H4 (cell line): ENCODE measurements around the gene RPL10. TPM values are rescaled to one million over a fixed set of nuclear protein-coding genes. Genes with fewer than 3 reads are reported as not detected.

Experiments used
- DNase-seq: peaks from one replicate; pipeline ENCODE4 v3.0.0-alpha.2; 2015; ENCODE audit warnings: low spot score
- total RNA-seq: library from RNA; depleted of rRNA; stranded (reverse); fragments of >200 nt; shearing (Covaris generic); gene quantifications from 2 replicates; pipeline ENCODE4 v1.2.3, GENCODE V29; 2014; rRNA removed

RPL10 gene
- total RNA-seq, 1 experiment from 2014 or later = 5,829 TPM

DNA sequence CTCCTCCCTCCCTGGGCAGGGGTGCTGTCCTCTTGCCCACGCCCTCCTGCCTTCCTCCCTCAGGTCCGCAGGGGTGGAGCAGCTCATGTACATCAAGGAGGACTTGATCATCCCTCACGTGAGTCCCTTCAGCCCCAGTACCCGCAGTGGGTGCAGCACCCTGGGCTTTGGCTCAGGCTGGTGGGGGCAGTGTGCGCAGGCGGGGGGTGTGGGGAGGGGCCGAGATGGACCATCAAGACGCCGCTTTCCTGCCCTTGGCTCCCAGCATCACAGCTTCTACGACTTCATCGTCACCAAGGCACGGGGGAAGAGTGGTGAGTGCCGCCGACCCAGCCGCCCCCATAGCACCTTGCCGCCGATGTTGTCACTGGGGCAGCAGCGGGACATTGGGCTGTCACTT, 51.4 kb downstream of the RPL10 start:
- DNase-seq = no peak

DNA sequence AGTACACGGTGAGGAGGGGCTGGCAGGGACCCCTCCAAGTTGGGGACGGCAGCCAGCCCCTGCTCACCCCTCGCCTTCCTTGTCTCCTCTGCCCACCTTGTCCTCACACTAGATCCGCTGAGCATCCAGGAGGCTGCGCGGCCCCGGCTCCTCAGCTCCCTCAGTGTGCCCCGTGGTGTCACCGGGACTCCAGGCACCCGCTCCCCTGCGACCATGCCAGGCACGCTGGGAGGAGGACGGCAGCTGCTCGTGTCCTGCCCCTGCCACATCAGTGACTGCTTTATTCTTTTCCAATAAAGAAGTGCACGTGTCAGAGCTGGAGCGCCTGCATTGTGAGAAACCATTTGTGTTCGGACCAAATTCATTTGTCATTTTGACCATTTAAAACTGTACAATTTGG, 52.1 kb downstream of the RPL10 start:
- no peak for DNase-seq

Other genes starting within 250 kb of the RPL10 start
- not detected in 2 replicates for gene OPN1MW, start 215.8 kb upstream of the RPL10 start, total RNA-seq
- gene OPN1MW2, start 178.6 kb upstream of the RPL10 start, total RNA-seq = not detected in 2 replicates
- gene OPN1MW3, start 140.8 kb upstream of the RPL10 start, total RNA-seq = not detected in 2 replicates
- not detected in 2 replicates for gene TEX28, start 103.3 kb upstream of the RPL10 start, total RNA-seq
- gene TKTL1, start 102.6 kb upstream of the RPL10 start, total RNA-seq = 2.1 TPM in 1 of 2 replicates, not detected in the other
- 409 and 458 TPM in 2 replicates for gene FLNA, start 23.7 kb upstream of the RPL10 start, total RNA-seq
- gene EMD, start 19.1 kb upstream of the RPL10 start, total RNA-seq = 53.3 and 69.3 TPM in 2 replicates
- 19.4 and 21.8 TPM in 2 replicates for gene DNASE1L1, start 10.9 kb downstream of the RPL10 start, total RNA-seq
- 15.1 and 15.3 TPM in 2 replicates for gene TAFAZZIN, start 13.2 kb downstream of the RPL10 start, total RNA-seq
- 60.2 and 69.2 TPM in 2 replicates for gene ATP6AP1, start 30.3 kb downstream of the RPL10 start, total RNA-seq
- 62.2 and 68.0 TPM in 2 replicates for gene GDI1, start 38.8 kb downstream of the RPL10 start, total RNA-seq
- 52.2 and 63.0 TPM in 2 replicates for gene FAM50A, start 45.8 kb downstream of the RPL10 start, total RNA-seq
- 1.6 and 1.9 TPM in 2 replicates for gene PLXNA3, start 59.9 kb downstream of the RPL10 start, total RNA-seq
- gene LAGE3, start 80.9 kb downstream of the RPL10 start, total RNA-seq = 57.8 and 96.3 TPM in 2 replicates
- gene UBL4A, start 88.2 kb downstream of the RPL10 start, total RNA-seq = 55.5 and 94.8 TPM in 2 replicates
- 20.0 and 35.3 TPM in 2 replicates for gene SLC10A3, start 92.3 kb downstream of the RPL10 start, total RNA-seq
- 17.2 and 17.9 TPM in 2 replicates for gene FAM3A, start 117.9 kb downstream of the RPL10 start, total RNA-seq
- gene G6PD, start 148.5 kb downstream of the RPL10 start, total RNA-seq = 329 and 350 TPM in 2 replicates
- 20.1 and 23.0 TPM in 2 replicates for gene IKBKG, start 149.2 kb downstream of the RPL10 start, total RNA-seq
- gene CTAG1A, start 186.8 kb downstream of the RPL10 start, total RNA-seq = not detected in 2 replicates
- not detected in 2 replicates for gene CTAG1B, start 220.9 kb downstream of the RPL10 start, total RNA-seq